ENCODE data around the gene PKP1. TPM values are rescaled to one million over a fixed set of nuclear protein-coding genes. Genes with fewer than 3 reads are reported as not detected.
"Not testable (repeated sequence)": the region's sequence is repeated elsewhere in the genome, so short reads cannot be mapped to it uniquely, and the experiment has no call there.

PKP1 gene
- total RNA-seq (not detected), polyA plus RNA-seq (under 1 TPM; 0.04 to 0.10 (median 0.06) TPM)
- long read RNA-seq, donor 1: 0 reads
- long read RNA-seq, donor 2: 0 reads

DNA sequence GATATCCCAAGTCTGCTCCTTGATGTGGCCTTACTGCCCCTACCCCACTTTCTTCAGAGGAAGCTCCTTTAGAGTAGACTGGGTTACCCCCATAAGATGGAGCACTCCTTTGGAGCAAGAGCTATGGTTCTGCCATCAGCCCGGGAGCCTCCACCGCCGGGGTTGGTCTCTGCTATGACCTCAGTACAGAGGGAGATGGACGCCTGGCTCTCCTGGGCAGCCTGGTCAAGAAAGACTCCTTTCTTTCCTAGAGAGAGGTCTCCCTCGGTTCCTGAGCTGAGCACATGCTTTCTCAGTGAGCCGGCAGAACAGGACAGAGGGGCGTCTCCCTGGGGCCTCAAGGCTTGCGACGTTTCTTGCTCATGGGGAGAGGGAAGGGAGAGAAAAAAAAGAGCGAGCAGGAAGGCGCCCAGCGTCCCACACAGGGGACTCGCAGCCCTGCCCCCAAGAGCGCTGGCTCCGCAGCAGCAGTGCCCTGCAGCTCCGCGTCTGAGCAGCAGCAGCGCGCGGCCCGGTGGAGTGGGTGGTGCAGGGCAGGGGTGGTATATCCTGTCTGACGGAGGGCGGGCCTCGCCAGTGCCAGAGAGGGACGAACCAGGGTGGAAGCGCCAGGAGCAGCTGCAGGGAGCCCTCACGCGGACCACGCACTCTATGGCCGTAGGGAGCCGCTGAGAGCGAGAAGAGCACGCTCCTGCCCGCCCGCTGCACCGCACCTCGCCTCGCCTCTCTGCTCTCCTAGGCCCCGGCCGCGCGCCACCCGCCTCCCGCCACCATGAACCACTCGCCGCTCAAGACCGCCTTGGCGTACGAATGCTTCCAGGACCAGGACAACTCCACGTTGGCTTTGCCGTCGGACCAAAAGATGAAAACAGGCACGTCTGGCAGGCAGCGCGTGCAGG is at the start of gene PKP1:
TSS of gene PKP1 (plus strand) at position 576 of the 899 bp plus-strand sequence. CDS start at position 773, 197 bp downstream.
- WGBS, 5 donors: 6 to 9% (median 7%) methylated on average over 28 to 55 of the region's 55 CpGs
- TF ChIP-seq POLR2AphosphoS5 (IDR thresholded peaks at IDR 0.05) (peak in 1 of 3 donors; percentile 25), POLR2A (IDR thresholded peaks at IDR 0.05) (no peak)
- peak; percentile 77 for DNase-seq
- no peaks in the 10 kb centered on the region for H3K36me3 ChIP-seq
- peaks cover 0 to 15% (median 8%) of the 10 kb centered on the region in 6 donors for H3K4me1 ChIP-seq
- H3K4me3 ChIP-seq: peak within 1 kb of the TSS in 3 of 8 donors; percentile 13 to 43 (median 17)
- no peak within 1 kb of the TSS for H3K27ac ChIP-seq
- H3K9me3 ChIP-seq: no peaks in the 10 kb centered on the region
- intact Hi-C loops (cut with DNase I; ENCODE audit: low total_unique reads): no loop called here
- peaks cover 0 to 76% (median 28%) of the 10 kb centered on the region in 7 donors for H3K27me3 ChIP-seq (replicated peaks in 1 of 7)

- WGBS, 5 donors: 70 to 90% (median 83%) methylated on average over 9 to 11 of the region's 11 CpGs
- intact Hi-C loops (cut with DNase I; ENCODE audit: low total_unique reads); H3K36me3 ChIP-seq; H3K27ac ChIP-seq; H3K4me1 ChIP-seq; H3K4me3 ChIP-seq; DNase-seq; H3K9me3 ChIP-seq: not testable (repeated sequence)
- peaks cover 0 to 38% (median 0%) of the 10 kb centered on the region in 7 donors for H3K27me3 ChIP-seq (replicated peaks in 1 of 7)
Observed at GRCh38 chr1:201239646-201240045, 43.7 kb upstream of the PKP1 start.

DNA sequence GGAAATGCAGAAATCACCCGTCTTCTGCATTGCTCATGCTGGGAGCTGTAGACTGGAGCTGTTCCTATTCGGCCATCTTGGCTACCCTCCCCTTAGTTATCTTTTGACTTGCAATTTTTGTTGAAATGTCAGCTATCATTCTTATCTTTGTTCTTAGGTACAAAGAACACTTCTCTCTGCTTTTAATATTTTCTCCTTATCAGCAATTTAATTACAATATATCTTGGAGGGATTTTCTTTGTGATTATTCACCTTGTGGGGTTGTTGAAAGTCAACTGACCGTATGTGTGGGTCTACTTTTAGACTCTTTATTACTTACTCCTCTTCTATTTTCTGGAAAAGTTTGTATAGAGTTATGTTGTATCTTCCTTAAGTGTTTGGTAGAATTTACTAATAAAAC is 43.1 kb upstream of the PKP1 start:
- H3K4me3 ChIP-seq: no peak overlapping the region
- 86 to 98% (median 95%) methylated on average over 2 to 3 of the region's 3 CpGs for WGBS, 5 donors
- no peak overlapping the region for H3K27ac ChIP-seq
- TF ChIP-seq CTCF (IDR thresholded peaks at IDR 0.05 in 8 of 11, conservative IDR thresholded peaks at IDR 0.05 in 3 of 11) (no peak), POLR2A (IDR thresholded peaks at IDR 0.05) (no peak), POLR2AphosphoS5 (IDR thresholded peaks at IDR 0.05) (no peak)
- intact Hi-C loops (cut with DNase I; ENCODE audit: low total_unique reads): no loop called here
- DNase-seq: no peak
- no peaks in the 10 kb centered on the region for H3K36me3 ChIP-seq
- H3K4me1 ChIP-seq: no peaks in the 10 kb centered on the region
- peaks cover 0 to 43% (median 0%) of the 10 kb centered on the region in 7 donors for H3K27me3 ChIP-seq (replicated peaks in 1 of 7)
- H3K9me3 ChIP-seq: no peaks in the 10 kb centered on the region

GRCh38 chr1:201241736-201242135 is 41.6 kb upstream of the PKP1 start:
- Histone ChIP-seq H3K4me1 (no peaks in the 10 kb centered on the region), H3K27me3 (replicated peaks in 1 of 7) (peaks cover 0 to 45% (median 0%) of the 10 kb centered on the region in 7 donors), H3K9me3 (no peaks in the 10 kb centered on the region), H3K27ac (no peak overlapping the region), H3K4me3 (no peak overlapping the region), H3K36me3 (no peaks in the 10 kb centered on the region)
- 37 to 68% (median 43%) methylated on average over 2 of the region's 2 CpGs for WGBS, 5 donors
- no peak for DNase-seq
- intact Hi-C loops (cut with DNase I; ENCODE audit: low total_unique reads): no loop called here
- TF ChIP-seq POLR2AphosphoS5 (IDR thresholded peaks at IDR 0.05) (no peak), POLR2A (IDR thresholded peaks at IDR 0.05) (no peak), CTCF (IDR thresholded peaks at IDR 0.05 in 8 of 11, conservative IDR thresholded peaks at IDR 0.05 in 3 of 11) (no peak)

GRCh38 chr1:201245082-201245481 is 38.2 kb upstream of the PKP1 start:
- Histone ChIP-seq H3K36me3 (no peaks in the 10 kb centered on the region), H3K27ac (no peak overlapping the region), H3K9me3 (no peaks in the 10 kb centered on the region), H3K27me3 (replicated peaks in 1 of 7) (peaks cover 0 to 39% (median 0%) of the 10 kb centered on the region in 7 donors), H3K4me1 (no peaks in the 10 kb centered on the region), H3K4me3 (no peak overlapping the region)
- no peak for DNase-seq
- 36 to 74% (median 44%) methylated on average over 1 of the region's 1 CpG for WGBS, 5 donors
- intact Hi-C loops (cut with DNase I; ENCODE audit: low total_unique reads): no loop called here
- no peak for TF ChIP-seq POLR2AphosphoS5 (IDR thresholded peaks at IDR 0.05)
- no peak for TF ChIP-seq CTCF (IDR thresholded peaks at IDR 0.05 in 8 of 11, conservative IDR thresholded peaks at IDR 0.05 in 3 of 11)
- no peak for TF ChIP-seq POLR2A (IDR thresholded peaks at IDR 0.05)
